Measurements from ENCODE around the gene GTF2A2. TPM values are rescaled to one million over a fixed set of nuclear protein-coding genes. Genes with fewer than 3 reads are reported as not detected.

The GTF2A2 gene
- total RNA-seq, 1 donor = 19.2 TPM

DNA sequence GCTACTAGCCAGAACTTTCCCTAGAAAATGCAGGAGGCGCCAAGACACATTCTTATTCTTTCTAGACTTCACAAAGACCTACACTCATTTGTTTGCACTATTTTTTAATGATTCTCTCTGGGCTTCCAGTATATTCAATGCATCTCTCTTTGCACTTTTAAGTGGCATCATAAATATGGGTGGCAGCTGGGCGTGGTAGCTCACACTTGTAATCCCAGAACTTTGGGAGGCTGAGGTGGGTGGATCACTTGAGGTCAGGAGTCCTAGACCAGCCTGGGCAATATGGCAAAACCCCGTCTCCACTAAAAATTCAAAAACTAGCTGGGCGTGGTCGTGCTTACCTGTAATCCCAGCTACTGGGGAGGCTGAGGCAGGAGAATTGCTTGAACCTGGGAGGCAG is 51.3 kb downstream of the GTF2A2 start:
- Histone ChIP-seq H3K79me2 (ENCODE audit: insufficient read depth, low read length) (no peaks in the 10 kb centered on the region), H2AFZ (ENCODE audit: low read length) (no peak overlapping the region), H3K27ac (ENCODE audit: low read depth, low read length) (no peak overlapping the region), H3K4me3 (ENCODE audit: insufficient read depth, low read length) (no peak overlapping the region), H3K36me3 (ENCODE audit: insufficient read depth, low read length) (no peaks in the 10 kb centered on the region), H4K20me1 (ENCODE audit: insufficient read depth, low read length) (no peaks in the 10 kb centered on the region), H3K9me3 (ENCODE audit: low read depth, low read length) (peaks cover 2% of the 10 kb centered on the region), H3K4me1 (ENCODE audit: insufficient read depth, low read length) (no peaks in the 10 kb centered on the region), H3K27me3 (ENCODE audit: insufficient read depth, low read length) (peaks cover 3% of the 10 kb centered on the region), H3K4me2 (ENCODE audit: insufficient read depth, low read length) (no peak overlapping the region)
- no peak for DNase-seq (ENCODE audit: insufficient read length, low spot score, missing footprints)
- TF ChIP-seq, protein P1, sequence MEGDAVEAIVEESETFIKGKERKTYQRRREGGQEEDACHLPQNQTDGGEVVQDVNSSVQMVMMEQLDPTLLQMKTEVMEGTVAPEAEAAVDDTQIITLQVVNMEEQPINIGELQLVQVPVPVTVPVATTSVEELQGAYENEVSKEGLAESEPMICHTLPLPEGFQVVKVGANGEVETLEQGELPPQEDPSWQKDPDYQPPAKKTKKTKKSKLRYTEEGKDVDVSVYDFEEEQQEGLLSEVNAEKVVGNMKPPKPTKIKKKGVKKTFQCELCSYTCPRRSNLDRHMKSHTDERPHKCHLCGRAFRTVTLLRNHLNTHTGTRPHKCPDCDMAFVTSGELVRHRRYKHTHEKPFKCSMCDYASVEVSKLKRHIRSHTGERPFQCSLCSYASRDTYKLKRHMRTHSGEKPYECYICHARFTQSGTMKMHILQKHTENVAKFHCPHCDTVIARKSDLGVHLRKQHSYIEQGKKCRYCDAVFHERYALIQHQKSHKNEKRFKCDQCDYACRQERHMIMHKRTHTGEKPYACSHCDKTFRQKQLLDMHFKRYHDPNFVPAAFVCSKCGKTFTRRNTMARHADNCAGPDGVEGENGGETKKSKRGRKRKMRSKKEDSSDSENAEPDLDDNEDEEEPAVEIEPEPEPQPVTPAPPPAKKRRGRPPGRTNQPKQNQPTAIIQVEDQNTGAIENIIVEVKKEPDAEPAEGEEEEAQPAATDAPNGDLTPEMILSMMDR (IDR thresholded peaks at IDR 0.05; ENCODE audit: extremely low read depth, low read depth, low read length) = no peak

DNA sequence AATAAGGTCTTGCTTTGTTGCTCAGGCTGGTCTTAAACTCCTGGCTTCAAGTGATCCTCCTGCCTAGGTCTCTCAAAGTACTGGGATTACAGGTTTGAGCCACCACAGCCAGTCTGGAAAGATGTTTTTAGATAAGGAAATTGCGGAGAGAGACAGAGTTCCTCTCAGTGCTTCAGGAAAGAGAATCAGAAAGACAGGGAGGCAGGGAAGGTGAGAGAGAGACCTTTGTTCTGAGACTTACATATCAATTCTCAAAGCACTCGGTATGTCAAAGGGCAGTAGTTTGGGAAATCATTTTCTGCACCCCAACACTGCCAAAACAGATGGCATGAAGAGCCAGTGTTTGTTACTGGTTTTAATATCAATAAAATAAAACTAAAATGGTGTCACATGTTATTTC is 58.9 kb downstream of the GTF2A2 start:
- Histone ChIP-seq H3K4me2 (ENCODE audit: insufficient read depth, low read length) (no peak overlapping the region), H3K9me3 (ENCODE audit: low read depth, low read length) (no peaks in the 10 kb centered on the region), H3K36me3 (ENCODE audit: insufficient read depth, low read length) (no peaks in the 10 kb centered on the region), H3K4me1 (ENCODE audit: insufficient read depth, low read length) (peaks cover 11% of the 10 kb centered on the region), H3K79me2 (ENCODE audit: insufficient read depth, low read length) (no peaks in the 10 kb centered on the region), H2AFZ (ENCODE audit: low read length) (no peak overlapping the region), H4K20me1 (ENCODE audit: insufficient read depth, low read length) (no peaks in the 10 kb centered on the region), H3K4me3 (ENCODE audit: insufficient read depth, low read length) (no peak overlapping the region), H3K27ac (ENCODE audit: low read depth, low read length) (no peak overlapping the region), H3K27me3 (ENCODE audit: insufficient read depth, low read length) (no peaks in the 10 kb centered on the region)
- DNase-seq (ENCODE audit: insufficient read length, low spot score, missing footprints) = no peak
- TF ChIP-seq, protein P1 (IDR thresholded peaks at IDR 0.05; ENCODE audit: extremely low read depth, low read depth, low read length) = no peak

DNA sequence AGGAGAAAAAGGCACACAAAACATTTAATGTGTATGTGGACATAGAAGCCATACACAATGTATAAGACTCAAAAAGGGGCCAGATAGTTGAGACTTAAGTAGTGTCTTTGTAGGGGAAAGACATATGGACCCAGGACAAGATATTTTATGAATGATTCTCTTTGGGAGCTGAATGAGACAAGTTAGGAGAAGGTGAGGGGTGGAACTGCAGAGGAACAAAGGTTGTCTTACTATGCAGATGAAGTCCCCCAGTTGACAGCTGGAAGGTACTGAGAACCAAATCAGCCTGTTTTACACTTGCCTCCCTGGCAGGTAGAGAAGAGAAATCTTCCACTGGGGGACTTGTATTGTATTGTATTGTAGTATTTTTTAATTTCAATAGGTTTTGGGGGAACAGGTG is 60.7 kb downstream of the GTF2A2 start:
- H3K27ac ChIP-seq (ENCODE audit: low read depth, low read length) = no peak overlapping the region
- no peak overlapping the region for H3K4me2 ChIP-seq (ENCODE audit: insufficient read depth, low read length)
- H3K9me3 ChIP-seq (ENCODE audit: low read depth, low read length) = no peaks in the 10 kb centered on the region
- H3K4me1 ChIP-seq (ENCODE audit: insufficient read depth, low read length) = peaks cover 11% of the 10 kb centered on the region
- TF ChIP-seq, protein P1 (IDR thresholded peaks at IDR 0.05; ENCODE audit: extremely low read depth, low read depth, low read length) = no peak
- H4K20me1 ChIP-seq (ENCODE audit: insufficient read depth, low read length) = no peaks in the 10 kb centered on the region
- H2AFZ ChIP-seq (ENCODE audit: low read length) = no peak overlapping the region
- H3K4me3 ChIP-seq (ENCODE audit: insufficient read depth, low read length) = no peak overlapping the region
- no peak for DNase-seq (ENCODE audit: insufficient read length, low spot score, missing footprints)
- no peaks in the 10 kb centered on the region for H3K36me3 ChIP-seq (ENCODE audit: insufficient read depth, low read length)
- H3K27me3 ChIP-seq (ENCODE audit: insufficient read depth, low read length) = no peaks in the 10 kb centered on the region
- H3K79me2 ChIP-seq (ENCODE audit: insufficient read depth, low read length) = no peaks in the 10 kb centered on the region

GRCh38 chr15:59595434-59595915 is 61.8 kb downstream of the GTF2A2 start:
- Histone ChIP-seq H3K9me3 (ENCODE audit: low read depth, low read length) (no peaks in the 10 kb centered on the region), H3K4me2 (ENCODE audit: insufficient read depth, low read length) (no peak overlapping the region), H4K20me1 (ENCODE audit: insufficient read depth, low read length) (no peaks in the 10 kb centered on the region), H3K36me3 (ENCODE audit: insufficient read depth, low read length) (no peaks in the 10 kb centered on the region), H3K4me3 (ENCODE audit: insufficient read depth, low read length) (no peak overlapping the region), H3K27ac (ENCODE audit: low read depth, low read length) (peak overlapping the region; percentile 91), H3K4me1 (ENCODE audit: insufficient read depth, low read length) (peaks cover 11% of the 10 kb centered on the region), H3K27me3 (ENCODE audit: insufficient read depth, low read length) (no peaks in the 10 kb centered on the region), H3K79me2 (ENCODE audit: insufficient read depth, low read length) (no peaks in the 10 kb centered on the region), H2AFZ (ENCODE audit: low read length) (no peak overlapping the region)
- no peak for DNase-seq (ENCODE audit: insufficient read length, low spot score, missing footprints)
- TF ChIP-seq, protein P1 (IDR thresholded peaks at IDR 0.05; ENCODE audit: extremely low read depth, low read depth, low read length) = no peak
